HG03565 (cell line): ENCODE results near the gene DENND1C.
"Not testable (repeated sequence)": the region's sequence is repeated elsewhere in the genome, so short reads cannot be mapped to it uniquely, and the experiment has no call there.

ENCODE experiments used
- ATAC-seq: cut with Tn5 transposase; IDR thresholded peaks from one replicate; pipeline ENCODE4 v1.9.1; 2021; ENCODE audit warnings: mild to moderate bottlenecking, moderate library complexity; ENCODE audit not compliant: unreplicated experiment

Gene DENND1C

GRCh38 chr19:6457958-6458694 is 23.5 kb downstream of the DENND1C start:
- no peak for ATAC-seq

GRCh38 chr19:6455924-6456323 is 25.7 kb downstream of the DENND1C start:
- ATAC-seq = no peak

GRCh38 chr19:6453951-6454565 is 27.5 kb downstream of the DENND1C start:
- no peak for ATAC-seq

GRCh38 chr19:6452899-6453298 is 28.7 kb downstream of the DENND1C start:
- no peak for ATAC-seq

- ATAC-seq = no peak
These were observed 29.4 kb downstream of the DENND1C start for GRCh38 chr19:6452223-6452614.

- ATAC-seq = no peak
These were observed 29.9 kb downstream of the DENND1C start for GRCh38 chr19:6451583-6452222.

GRCh38 chr19:6450166-6450565 is 31.4 kb downstream of the DENND1C start:
- ATAC-seq = no peak

GRCh38 chr19:6448045-6448444 is 33.5 kb downstream of the DENND1C start:
- ATAC-seq = no peak

GRCh38 chr19:6446452-6446851 is 35.1 kb downstream of the DENND1C start:
- ATAC-seq = no peak

GRCh38 chr19:6443986-6444385 is 37.6 kb downstream of the DENND1C start:
- ATAC-seq = no peak

GRCh38 chr19:6442087-6442688 is 39.4 kb downstream of the DENND1C start:
- no peak for ATAC-seq

GRCh38 chr19:6440905-6441304 is 40.7 kb downstream of the DENND1C start:
- no peak for ATAC-seq

- ATAC-seq = no peak
These were observed 41.8 kb downstream of the DENND1C start for GRCh38 chr19:6439743-6440142.

- ATAC-seq = no peak
These were observed 47.9 kb downstream of the DENND1C start, which contains the start of gene SLC25A41 for GRCh38 chr19:6433663-6434062. Gene SLC25A41 (minus strand): TSS chr19:6433763. CDS start chr19:6433693, 70 bp downstream.

- no peak for ATAC-seq
These were observed 48.4 kb downstream of the DENND1C start for GRCh38 chr19:6433165-6433564.

GRCh38 chr19:6431891-6432290 is 49.7 kb downstream of the DENND1C start:
- ATAC-seq = no peak

GRCh38 chr19:6429419-6430221 is 52.0 kb downstream of the DENND1C start:
- ATAC-seq = no peak

GRCh38 chr19:6428692-6429418 is 52.7 kb downstream of the DENND1C start:
- ATAC-seq = not testable (repeated sequence)

GRCh38 chr19:6427131-6427530 is 54.5 kb downstream of the DENND1C start:
- ATAC-seq = no peak
